ENCODE data around the gene ITPRIP. TPM values are rescaled to one million over a fixed set of nuclear protein-coding genes. Genes with fewer than 3 reads are reported as not detected.

Gene ITPRIP
- total and polyA plus RNA-seq, 2 of the 8 experiments (the other 6 are each of a cell fraction or from before 2014, with no cell fraction given): 15.3 to 16.9 TPM

DNA sequence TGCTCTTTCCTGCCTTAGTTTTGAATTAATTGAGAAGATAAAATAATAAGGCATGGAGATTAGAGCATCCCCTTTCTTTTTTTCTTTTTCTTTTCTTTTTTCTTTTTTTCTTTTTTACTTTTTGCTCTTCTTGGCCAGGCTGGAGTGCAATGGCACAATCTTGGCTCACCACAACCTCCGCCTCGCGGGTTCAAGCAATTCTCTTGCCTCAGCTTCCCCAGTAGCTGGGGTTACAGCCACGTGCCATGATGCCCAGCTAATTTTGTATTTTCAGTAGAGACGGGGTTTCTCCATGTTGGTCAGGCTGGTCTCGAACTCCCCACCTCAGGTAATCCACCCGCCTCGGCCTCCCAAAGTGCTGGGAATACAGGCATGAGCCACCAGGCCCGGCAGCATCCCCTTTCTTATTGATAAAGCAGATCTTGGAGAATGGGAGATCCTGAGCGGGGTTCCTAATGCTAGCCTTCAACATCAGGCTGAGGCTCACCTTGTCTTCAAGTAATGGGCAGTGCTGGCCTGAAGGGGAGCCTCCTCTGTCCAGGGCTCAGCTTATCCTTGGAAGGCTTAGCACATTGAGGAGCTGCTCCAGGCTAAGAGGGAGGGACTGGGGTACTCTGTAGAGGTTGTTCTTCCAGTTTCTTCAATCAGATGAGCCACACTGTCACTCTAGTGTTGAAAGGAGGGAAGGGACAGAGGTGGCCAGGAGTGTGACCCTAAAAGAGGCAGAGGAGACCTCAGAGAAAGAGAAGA is 41.4 kb downstream of the ITPRIP start:
- H3K27ac ChIP-seq (ENCODE audit: low read depth, low read length): no peak overlapping the region
- 89% methylated on average over 10 of the region's 10 CpGs; no CpG with 5 or more reads in 1 of the 2 experiments for WGBS, 2 experiments (ENCODE audit: extremely low coverage in 1 of 2, insufficient coverage in 1 of 2, insufficient read length in 1 of 2, insufficient replicate concordance in 2 of 2, low coverage in 1 of 2, low lambda C conversion rate in 2 of 2, missing lambda C conversion rate in 1 of 2)
- no peaks in the 10 kb centered on the region; a peak in 2 of 7 replicates for H3K4me1 ChIP-seq (replicated peaks in 1 of 4; ENCODE audit: control insufficient read depth in 3 of 4, insufficient read depth in 4 of 4, low read length in 3 of 4)

More for the DNA sequence above, 41.4 kb downstream of the ITPRIP start:
- Histone ChIP-seq H3K79me2 (ENCODE audit: control insufficient read depth in 1 of 2, insufficient read depth in 2 of 2, low read length in 2 of 2) (no peaks in the 10 kb centered on the region), H3K79me1 (ENCODE audit: low read depth, low read length) (no peaks in the 10 kb centered on the region), H2BK15ac (ENCODE audit: low read length) (no peak overlapping the region), H2AFZ (ENCODE audit: low read length) (no peak overlapping the region), H3K4ac (replicated peaks; ENCODE audit: insufficient read length, low read depth, low read length) (no peak overlapping the region), H3K23me2 (ENCODE audit: low read depth, low read length) (no peaks in the 10 kb centered on the region), H2BK120ac (replicated peaks; ENCODE audit: low read depth, low read length) (no peak overlapping the region), H3K18ac (ENCODE audit: extremely low read depth, low read length) (no peak overlapping the region), H2BK5ac (ENCODE audit: low read depth, low read length) (no peak overlapping the region), H2BK12ac (ENCODE audit: low read depth, low read length) (no peak overlapping the region), H3K9ac (replicated peaks in 1 of 4; ENCODE audit: extremely low read depth in 1 of 4, low read depth in 3 of 4, low read length in 3 of 4) (no peak overlapping the region), H3K4me3 (ENCODE audit: extremely low read depth in 1 of 4, insufficient read depth in 2 of 4, low read depth in 3 of 4, low read length in 4 of 4) (no peak overlapping the region), H3K9me3 (ENCODE audit: insufficient read depth in 2 of 2, low read depth in 1 of 2, low read length in 1 of 2) (no peaks in the 10 kb centered on the region), H4K8ac (ENCODE audit: extremely low read depth, insufficient read depth, low read length) (no peak overlapping the region), H3K14ac (ENCODE audit: insufficient read length) (no peak overlapping the region), H3K23ac (ENCODE audit: insufficient read length) (no peak overlapping the region), H3K36me3 (ENCODE audit: control insufficient read depth in 2 of 4, insufficient read depth in 4 of 4, low read length in 3 of 4) (peaks cover 0 to 2% (median 0%) of the 10 kb centered on the region in 4 experiments; a peak in 2 of 8 replicates), H2AK5ac (ENCODE audit: low read depth, low read length) (no peak overlapping the region; the same call in 1 of the 2 replicates), H3K56ac (replicated peaks; ENCODE audit: insufficient read length, low read depth, low read length) (no peak overlapping the region), H3K27me3 (replicated peaks in 1 of 4; ENCODE audit: control insufficient read depth in 3 of 4, extremely low read depth in 1 of 4, insufficient read depth in 3 of 4, low read length in 3 of 4) (no peaks in the 10 kb centered on the region), H4K5ac (ENCODE audit: insufficient read length, low read depth, low read length) (no peak overlapping the region), H3K4me2 (ENCODE audit: insufficient read depth in 1 of 2, low read depth in 2 of 2, low read length in 2 of 2) (no peak overlapping the region), H4K91ac (replicated peaks; ENCODE audit: insufficient read length, low read length) (no peak overlapping the region), H4K20me1 (replicated peaks in 1 of 2; ENCODE audit: control insufficient read depth in 1 of 2, insufficient read depth in 2 of 2, low read length in 2 of 2) (no peaks in the 10 kb centered on the region), H2BK20ac (ENCODE audit: low read length) (no peak overlapping the region)
- CTCF ChIA-PET (ENCODE audit: partially characterized antibody): interaction anchor here (0.6 to 16.1 kb wide), 9 partner anchors 11 to 156 kb away, joined by 3 to 379 read pairs (median 13); partner anchors contain the start of genes CFAP58 and ITPRIP
- POLR2A ChIA-PET (ENCODE audit: partially characterized antibody): interaction anchor here (0.7 kb wide), 1 partner anchor 23 kb away, joined by 4 read pairs; no protein-coding TSS in a partner anchor
- DNase-seq (ENCODE audit: low read depth in 1 of 2, low spot score in 2 of 2) (no peak), FAIRE-seq (no peak)
- no peak for TF ChIP-seq KDM1A (IDR thresholded peaks at IDR 0.05; ENCODE audit: borderline replicate concordance, low read length)
- TF ChIP-seq, protein P1, sequence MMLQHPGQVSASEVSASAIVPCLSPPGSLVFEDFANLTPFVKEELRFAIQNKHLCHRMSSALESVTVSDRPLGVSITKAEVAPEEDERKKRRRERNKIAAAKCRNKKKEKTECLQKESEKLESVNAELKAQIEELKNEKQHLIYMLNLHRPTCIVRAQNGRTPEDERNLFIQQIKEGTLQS (IDR thresholded peaks at IDR 0.05; ENCODE audit: insufficient read depth, low read depth, low read length): no peak
- no peak for TF ChIP-seq SP4 (IDR thresholded peaks at IDR 0.05; ENCODE audit: low read length)

Data from H1 (cell line).